RWPE2 (cell line): ENCODE results near the gene CAPZB.

Source experiments
- ATAC-seq: fragments of 200-7000 bp; cut with Tn5 transposase; 3 replicates; pipeline ENCODE4 v1.9.1; 2021; ENCODE audit warnings: low read depth
- DNase-seq: peaks from one replicate; pipeline ENCODE4 v3.0.0-alpha.2; 2020; ENCODE audit warnings: low spot score
- H3K27ac ChIP-seq: fragments of 450-650 bp; 2 replicates; pipeline ENCODE4 v1.5.1; 2017; ENCODE audit warnings: mild to moderate bottlenecking; ENCODE audit not compliant: poor library complexity, severe bottlenecking
- H3K27me3 ChIP-seq: fragments of 250-450 bp; sonication (Bioruptor Pico); 2 replicates; pipeline ENCODE4 v1.5.1; 2021; ENCODE audit warnings: mild to moderate bottlenecking, moderate library complexity; ENCODE audit not compliant: insufficient read depth, poor library complexity, severe bottlenecking
- H3K36me3 ChIP-seq: fragments of 250-450 bp; sonication (Bioruptor Pico); 2 replicates; pipeline ENCODE4 v1.5.1; 2020; ENCODE audit warnings: low read depth, mild to moderate bottlenecking, moderate library complexity
- H3K4me1 ChIP-seq: fragments of 250-450 bp; sonication (Bioruptor Pico); 2 replicates; pipeline ENCODE4 v1.5.1; 2021; ENCODE audit warnings: mild to moderate bottlenecking, moderate library complexity; ENCODE audit not compliant: insufficient read depth, poor library complexity, severe bottlenecking
- H3K4me3 ChIP-seq: fragments of 250-450 bp; sonication (Bioruptor Pico); 2 replicates; pipeline ENCODE4 v1.5.1; 2021; ENCODE audit warnings: mild to moderate bottlenecking, moderate library complexity; ENCODE audit not compliant: severe bottlenecking
- H3K9me3 ChIP-seq: fragments of 250-450 bp; sonication (Bioruptor Pico); 2 replicates; pipeline ENCODE4 v1.5.1; 2021; ENCODE audit warnings: mild to moderate bottlenecking, moderate library complexity; ENCODE audit not compliant: severe bottlenecking
- TF ChIP-seq, protein P1 (sequence below): fragments of 450-650 bp; IDR thresholded peaks from one replicate; pipeline ENCODE4 v1.5.1; 2017; ENCODE audit warnings: mild to moderate bottlenecking, moderate library complexity; ENCODE audit not compliant: poor library complexity, severe bottlenecking

CAPZB gene

GRCh38 chr1:19421365-19421764 is 64.0 kb downstream of the CAPZB start:
- Histone ChIP-seq H3K27ac (no peak overlapping the region), H3K36me3 (peaks cover 18% of the 10 kb centered on the region), H3K4me3 (no peak overlapping the region), H3K4me1 (peaks cover 12% of the 10 kb centered on the region), H3K9me3 (no peaks in the 10 kb centered on the region), H3K27me3 (no peaks in the 10 kb centered on the region)
- ATAC-seq = no peak
- TF ChIP-seq, protein P1, sequence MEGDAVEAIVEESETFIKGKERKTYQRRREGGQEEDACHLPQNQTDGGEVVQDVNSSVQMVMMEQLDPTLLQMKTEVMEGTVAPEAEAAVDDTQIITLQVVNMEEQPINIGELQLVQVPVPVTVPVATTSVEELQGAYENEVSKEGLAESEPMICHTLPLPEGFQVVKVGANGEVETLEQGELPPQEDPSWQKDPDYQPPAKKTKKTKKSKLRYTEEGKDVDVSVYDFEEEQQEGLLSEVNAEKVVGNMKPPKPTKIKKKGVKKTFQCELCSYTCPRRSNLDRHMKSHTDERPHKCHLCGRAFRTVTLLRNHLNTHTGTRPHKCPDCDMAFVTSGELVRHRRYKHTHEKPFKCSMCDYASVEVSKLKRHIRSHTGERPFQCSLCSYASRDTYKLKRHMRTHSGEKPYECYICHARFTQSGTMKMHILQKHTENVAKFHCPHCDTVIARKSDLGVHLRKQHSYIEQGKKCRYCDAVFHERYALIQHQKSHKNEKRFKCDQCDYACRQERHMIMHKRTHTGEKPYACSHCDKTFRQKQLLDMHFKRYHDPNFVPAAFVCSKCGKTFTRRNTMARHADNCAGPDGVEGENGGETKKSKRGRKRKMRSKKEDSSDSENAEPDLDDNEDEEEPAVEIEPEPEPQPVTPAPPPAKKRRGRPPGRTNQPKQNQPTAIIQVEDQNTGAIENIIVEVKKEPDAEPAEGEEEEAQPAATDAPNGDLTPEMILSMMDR = no peak
- DNase-seq = no peak

- Histone ChIP-seq H3K27ac (no peak overlapping the region), H3K4me3 (no peak overlapping the region), H3K36me3 (peaks cover 18% of the 10 kb centered on the region), H3K27me3 (no peaks in the 10 kb centered on the region), H3K9me3 (no peaks in the 10 kb centered on the region), H3K4me1 (peaks cover 12% of the 10 kb centered on the region)
- no peak for ATAC-seq
- DNase-seq = no peak
- TF ChIP-seq, protein P1 = no peak
Observed at GRCh38 chr1:19420606-19421005, 64.7 kb downstream of the CAPZB start.

- no peak for DNase-seq
- TF ChIP-seq, protein P1 = no peak
- H3K4me3 ChIP-seq = no peak overlapping the region
- H3K9me3 ChIP-seq = no peaks in the 10 kb centered on the region
- H3K4me1 ChIP-seq = peaks cover 5% of the 10 kb centered on the region
- no peaks in the 10 kb centered on the region for H3K27me3 ChIP-seq
- no peak overlapping the region for H3K27ac ChIP-seq
- no peak for ATAC-seq
- peaks cover 18% of the 10 kb centered on the region for H3K36me3 ChIP-seq
Observed at GRCh38 chr1:19419691-19420090, 65.6 kb downstream of the CAPZB start.

- no peak overlapping the region for H3K4me3 ChIP-seq
- no peaks in the 10 kb centered on the region for H3K4me1 ChIP-seq
- DNase-seq = no peak
- no peak overlapping the region for H3K27ac ChIP-seq
- peaks cover 18% of the 10 kb centered on the region for H3K36me3 ChIP-seq
- TF ChIP-seq, protein P1 = no peak
- H3K27me3 ChIP-seq = no peaks in the 10 kb centered on the region
- no peak for ATAC-seq
- H3K9me3 ChIP-seq = no peaks in the 10 kb centered on the region
Observed at GRCh38 chr1:19418503-19418971, 66.8 kb downstream of the CAPZB start.

- Histone ChIP-seq H3K36me3 (peaks cover 18% of the 10 kb centered on the region), H3K4me1 (no peaks in the 10 kb centered on the region), H3K27me3 (no peaks in the 10 kb centered on the region), H3K4me3 (no peak overlapping the region), H3K27ac (no peak overlapping the region), H3K9me3 (no peaks in the 10 kb centered on the region)
- DNase-seq (no peak), ATAC-seq (no peak)
- TF ChIP-seq, protein P1 = no peak
Observed at GRCh38 chr1:19416921-19417470, 68.3 kb downstream of the CAPZB start.
